H1 (cell line): ENCODE results near the gene CIRBP. TPM values are rescaled to one million over a fixed set of nuclear protein-coding genes. Genes with fewer than 3 reads are reported as not detected.

Experiments
- CTCF ChIA-PET: fragments of 300-600 bp; sonication (Branson Sonifier 250); formaldehyde crosslinking; loops from one replicate; lab custom pipeline; 2021; ENCODE audit not compliant: partially characterized antibody; lab: Charles Lee
- POLR2A ChIA-PET: fragments of 300-600 bp; sonication (Branson Sonifier 250); formaldehyde crosslinking; loops from one replicate; lab custom pipeline; 2021; ENCODE audit warnings: inconsistent platforms; ENCODE audit not compliant: partially characterized antibody; lab: Charles Lee
- DNase-seq, 2 experiments: peaks; one replicate each; pipeline versions ENCODE4 v3.0.0 to v3.0.0-alpha.2; 2010 to 2022; ENCODE audit warnings: low spot score in 2 of 2, low read depth in 1 of 2, mixed read lengths in 1 of 2
- FAIRE-seq: peaks from 2 replicates; lab custom pipeline; 2011; peaks lifted over from hg19 to GRCh38; lab: Jason Lieb, UNC
- H2AFZ ChIP-seq: 2 replicates; pipeline ENCODE4 v1.8.1; 2012; ENCODE audit warnings: low read length, inconsistent platforms
- H2AK5ac ChIP-seq: 2 replicates; pipeline ENCODE4 v1.6.1; 2013; ENCODE audit warnings: low read depth, low read length
- H2BK120ac ChIP-seq: replicated peaks from 2 replicates; pipeline ENCODE3; 2013; ENCODE audit warnings: low read depth, low read length, inconsistent platforms
- H2BK12ac ChIP-seq: 2 replicates; pipeline ENCODE4 v1.6.1; 2013; ENCODE audit warnings: low read depth, low read length
- H2BK15ac ChIP-seq: 2 replicates; pipeline ENCODE4 v1.6.1; 2013; ENCODE audit warnings: low read length
- H2BK20ac ChIP-seq: 2 replicates; pipeline ENCODE4 v1.6.1; 2013; ENCODE audit warnings: low read length
- H2BK5ac ChIP-seq: 2 replicates; pipeline ENCODE4 v1.6.1; 2013; ENCODE audit warnings: low read depth, low read length
- H3K14ac ChIP-seq: 2 replicates; pipeline ENCODE4 v1.6.1; 2013; ENCODE audit warnings: inconsistent platforms; ENCODE audit not compliant: insufficient read length
- H3K18ac ChIP-seq: 2 replicates; pipeline ENCODE4 v1.6.1; 2013; ENCODE audit warnings: low read length; ENCODE audit errors: extremely low read depth
- H3K23ac ChIP-seq: 2 replicates; pipeline ENCODE4 v1.6.1; 2013; ENCODE audit warnings: inconsistent platforms; ENCODE audit not compliant: insufficient read length
- H3K23me2 ChIP-seq: 2 replicates; pipeline ENCODE4 v1.6.1; 2013; ENCODE audit warnings: low read depth, low read length
- H3K27ac ChIP-seq: 2 replicates; pipeline ENCODE4 v1.6.1; 2011; ENCODE audit warnings: low read depth, low read length, inconsistent platforms
- H3K27me3 ChIP-seq, 4 experiments: replicated peaks in 1 of 4; 1 replicate in 1 of 4; 2 replicates in 3 of 4; pipeline versions ENCODE4 v1.6.1 to v1.8.1; 2011 to 2013; ENCODE audit warnings: low read length in 3 of 4, mild to moderate bottlenecking in 3 of 4, inconsistent platforms in 2 of 4, mixed read lengths in 2 of 4, moderate library complexity in 1 of 4; ENCODE audit not compliant: control insufficient read depth in 3 of 4, insufficient read depth in 3 of 4; ENCODE audit errors: extremely low read depth in 1 of 4
- H3K36me3 ChIP-seq, 4 experiments: 2 replicates each; pipeline versions ENCODE4 v1.6.1 to v1.8.1; 2011 to 2013; ENCODE audit warnings: mild to moderate bottlenecking in 4 of 4, low read length in 3 of 4, moderate library complexity in 2 of 4, control low read depth in 1 of 4, inconsistent platforms in 1 of 4; ENCODE audit not compliant: insufficient read depth in 4 of 4, control insufficient read depth in 2 of 4
- H3K4ac ChIP-seq: replicated peaks from 2 replicates; pipeline ENCODE3; 2013; ENCODE audit warnings: low read length, low read depth, mixed read lengths, inconsistent platforms; ENCODE audit not compliant: insufficient read length
- H3K4me1 ChIP-seq, 4 experiments: replicated peaks in 1 of 4; 1 replicate in 1 of 4; 2 replicates in 3 of 4; pipeline versions ENCODE4 v1.6.1 to v1.8.1; 2011 to 2013; ENCODE audit warnings: low read length in 3 of 4, inconsistent platforms in 2 of 4, mixed read lengths in 1 of 4; ENCODE audit not compliant: insufficient read depth in 4 of 4, control insufficient read depth in 3 of 4
- H3K4me2 ChIP-seq, 2 experiments: 2 replicates each; pipeline versions ENCODE4 v1.6.1 to v1.8.1; 2011 to 2013; ENCODE audit warnings: low read depth in 2 of 2, low read length in 2 of 2, control low read depth in 1 of 2, inconsistent platforms in 1 of 2, mild to moderate bottlenecking in 1 of 2; ENCODE audit not compliant: insufficient read depth in 1 of 2
- H3K4me3 ChIP-seq, 4 experiments: fragments of 200-600, 300-600 bp in 1 of 4; sonication (generic), shearing (Covaris generic), sonication (Bioruptor Twin) in 1 of 4; 2 replicates each; pipeline versions ENCODE4 v1.5.1 to v1.8.1; 2011 to 2016; ENCODE audit warnings: low read length in 4 of 4, low read depth in 3 of 4, control low read depth in 2 of 4, inconsistent platforms in 2 of 4, mild to moderate bottlenecking in 2 of 4, mixed read lengths in 1 of 4, moderate library complexity in 1 of 4; ENCODE audit not compliant: insufficient read depth in 2 of 4; ENCODE audit errors: extremely low read depth in 1 of 4
- H3K56ac ChIP-seq: replicated peaks from 2 replicates; pipeline ENCODE3; 2013; ENCODE audit warnings: low read depth, mild to moderate bottlenecking, mixed read lengths, low read length, inconsistent platforms; ENCODE audit not compliant: insufficient read length
- H3K79me1 ChIP-seq: 2 replicates; pipeline ENCODE4 v1.6.1; 2013; ENCODE audit warnings: low read depth, low read length, control low read depth
- H3K79me2 ChIP-seq, 2 experiments: 2 replicates each; pipeline versions ENCODE4 v1.6.1 to v1.8.1; 2012 to 2013; ENCODE audit warnings: low read length in 2 of 2, mild to moderate bottlenecking in 2 of 2, inconsistent platforms in 1 of 2; ENCODE audit not compliant: insufficient read depth in 2 of 2, control insufficient read depth in 1 of 2
- H3K9ac ChIP-seq, 4 experiments: replicated peaks in 1 of 4; 1 replicate in 1 of 4; 2 replicates in 3 of 4; pipeline versions ENCODE4 v1.6.1 to v1.8.1; 2011 to 2013; ENCODE audit warnings: low read depth in 3 of 4, low read length in 3 of 4, control low read depth in 2 of 4, mild to moderate bottlenecking in 2 of 4, moderate library complexity in 2 of 4, inconsistent platforms in 1 of 4; ENCODE audit errors: extremely low read depth in 1 of 4
- H3K9me3 ChIP-seq, 2 experiments: 2 replicates each; pipeline versions ENCODE4 v1.6.1 to v1.8.1; 2012 to 2013; ENCODE audit warnings: mild to moderate bottlenecking in 2 of 2, moderate library complexity in 2 of 2, control low read depth in 1 of 2, inconsistent platforms in 1 of 2, low read depth in 1 of 2, low read length in 1 of 2, mixed read lengths in 1 of 2; ENCODE audit not compliant: insufficient read depth in 2 of 2
- H4K20me1 ChIP-seq, 2 experiments: replicated peaks in 1 of 2; 2 replicates each; pipeline versions ENCODE3 to v1.8.1; 2011 to 2013; ENCODE audit warnings: inconsistent platforms in 2 of 2, low read length in 2 of 2, mild to moderate bottlenecking in 1 of 2; ENCODE audit not compliant: insufficient read depth in 2 of 2, control insufficient read depth in 1 of 2
- H4K5ac ChIP-seq: 2 replicates; pipeline ENCODE4 v1.6.1; 2013; ENCODE audit warnings: low read length, low read depth, mixed read lengths, inconsistent platforms; ENCODE audit not compliant: insufficient read length
- H4K8ac ChIP-seq: 2 replicates; pipeline ENCODE4 v1.8.0; 2013; ENCODE audit warnings: mild to moderate bottlenecking, moderate library complexity, low read length, inconsistent platforms; ENCODE audit not compliant: insufficient read depth; ENCODE audit errors: extremely low read depth
- H4K91ac ChIP-seq: replicated peaks from 2 replicates; pipeline ENCODE3; 2013; ENCODE audit warnings: low read length, mixed read lengths, inconsistent platforms; ENCODE audit not compliant: insufficient read length
- CBX5 ChIP-seq: fragments of 300-800, 300-1000 bp; sonication (generic); IDR thresholded peaks from 2 replicates; pipeline ENCODE4 v1.7.1; 2016; ENCODE audit warnings: antibody characterized with exemption, low read length, low read depth
- EZH2 ChIP-seq: fragments of 200-600 bp; sonication (generic); IDR thresholded peaks from 2 replicates; pipeline ENCODE4 v1.7.1; 2012; ENCODE audit warnings: low read depth, mild to moderate bottlenecking, moderate library complexity, low read length, inconsistent platforms; ENCODE audit not compliant: severe bottlenecking
- HDAC2 ChIP-seq, 2 experiments: fragments of 300-600 bp in 1 of 2; sonication (generic) in 1 of 2; IDR thresholded peaks; 2 replicates each; pipeline ENCODE4 v1.6.1; 2011 to 2012; ENCODE audit warnings: low read depth in 2 of 2, low read length in 2 of 2, mild to moderate bottlenecking in 2 of 2, moderate library complexity in 2 of 2, borderline replicate concordance in 1 of 2, inconsistent platforms in 1 of 2
- NRF1 ChIP-seq: IDR thresholded peaks from 2 replicates; pipeline ENCODE4 v1.6.1; 2011; ENCODE audit warnings: mild to moderate bottlenecking, low read depth, low read length, improper control_type of control experiment
- PHF8 ChIP-seq: fragments of 200-600 bp; sonication (generic); conservative IDR thresholded peaks from 2 replicates; pipeline ENCODE4 v1.7.1; 2012; ENCODE audit warnings: low read depth, mild to moderate bottlenecking, inconsistent platforms, low read length, moderate library complexity
- SP1 ChIP-seq: IDR thresholded peaks from 2 replicates; pipeline ENCODE4 v1.6.1; 2011; ENCODE audit warnings: low read depth, low read length
- SP4 ChIP-seq: IDR thresholded peaks from 2 replicates; pipeline ENCODE4 v1.6.1; 2012; ENCODE audit warnings: low read length, inconsistent platforms
- TAF1 ChIP-seq: IDR thresholded peaks from 2 replicates; pipeline ENCODE4 v1.6.1; 2011; ENCODE audit warnings: mild to moderate bottlenecking, low read depth, low read length
- WGBS, 2 experiments: shearing (Covaris generic) in 1 of 2; methylation state at CpG; one replicate each; pipeline versions ENCODE4 v1.1.6 to v1.1.7; 2013 to 2015; ENCODE audit warnings: low lambda C conversion rate in 2 of 2, mixed read lengths in 2 of 2, inconsistent platforms in 1 of 2, low coverage in 1 of 2, missing lambda C conversion rate in 1 of 2; ENCODE audit not compliant: insufficient replicate concordance in 2 of 2, insufficient coverage in 1 of 2, insufficient read length in 1 of 2; ENCODE audit errors: extremely low coverage in 1 of 2, missing lambda C conversion rate in 1 of 2; 5-methylcytosine and 5-hydroxymethylcytosine counted together
- polyA plus RNA-seq, 7 experiments: library from polyadenylated mRNA; depleted of rRNA in 3 of 7; stranded (reverse) in 5 of 7; unstranded in 2 of 7; fragments of >200 nt in 5 of 7; fragments of 200-250 nt in 2 of 7; gene quantifications; 1 replicate in 5 of 7; 2 replicates in 1 of 7; 4 replicates in 1 of 7; pipeline versions ENCODE4 v1.2.1 to v1.2.3, GENCODE V29; 2011 to 2013; ENCODE audit warnings: missing spikeins in 2 of 7, mixed read lengths in 2 of 7
- total RNA-seq: library from RNA; stranded (reverse); fragmentation: NEBNext Ultra II Directional; extraction: Animal tissue kit (Norgen Biotek cat#: 25700); gene quantifications from 2 replicates; pipeline ENCODE4 v1.2.1, GENCODE V29; 2021
- TF ChIP-seq, protein P1 (sequence below): IDR thresholded peaks from 2 replicates; pipeline ENCODE4 v1.6.1; 2012; ENCODE audit warnings: inconsistent platforms
- TF ChIP-seq, protein P2 (sequence below): IDR thresholded peaks from 2 replicates; pipeline ENCODE4 v1.6.1; 2011; ENCODE audit warnings: low read length, improper control_type of control experiment

The CIRBP gene
- total and polyA plus RNA-seq, 2 of the 8 experiments (the other 6 are each of a cell fraction or from before 2014, with no cell fraction given): 175 to 199 TPM

DNA sequence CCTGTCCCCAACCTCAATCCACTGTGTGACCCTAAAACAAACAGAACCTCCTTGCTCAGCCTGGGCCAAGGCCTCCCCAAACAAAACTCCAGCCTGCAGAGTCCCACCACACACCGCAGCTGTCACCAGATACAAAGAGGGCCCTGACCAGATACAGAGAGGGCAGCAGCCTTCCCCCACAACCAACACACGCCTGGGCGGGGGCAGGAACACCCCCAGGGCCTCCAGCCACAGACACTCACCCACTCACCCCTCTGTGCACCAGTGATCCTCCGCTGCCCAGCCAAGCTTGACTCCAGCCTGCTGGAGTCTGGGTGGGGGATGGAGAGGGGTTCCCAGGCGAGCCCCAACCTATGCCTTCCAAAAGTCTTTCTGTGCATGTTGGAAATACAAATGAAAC lies 5.9 kb upstream of the CIRBP start:
- Histone ChIP-seq H3K9ac (no peak overlapping the region; a peak in 2 of 7 replicates), H2BK12ac (peak overlapping the region; percentile 60; the same call in 1 of the 2 replicates), H2AFZ (no peak overlapping the region), H3K4me2 (peak overlapping the region; percentile 83 to 94; a peak in 2 of 4 replicates), H3K27me3 (peaks cover 0 to 10% (median 5%) of the 10 kb centered on the region in 4 experiments; a peak in 4 of 7 replicates), H3K79me1 (no peaks in the 10 kb centered on the region), H3K23me2 (peaks cover 32% of the 10 kb centered on the region; the same call in 1 of the 2 replicates), H3K4ac (no peak overlapping the region), H3K56ac (no peak overlapping the region), H3K18ac (peak overlapping the region; percentile 32; the same call in 1 of the 2 replicates), H3K79me2 (no peaks in the 10 kb centered on the region), H3K14ac (no peak overlapping the region), H3K4me3 (peak overlapping the region in 1 of 4 experiments; percentile 77; a peak in 1 of 8 replicates), H3K23ac (no peak overlapping the region), H3K9me3 (no peaks in the 10 kb centered on the region), H2BK120ac (no peak overlapping the region), H4K5ac (no peak overlapping the region), H3K36me3 (peaks cover 0 to 4% (median 0%) of the 10 kb centered on the region in 4 experiments; a peak in 2 of 8 replicates), H4K91ac (peak overlapping the region; percentile 85), H2AK5ac (no peak overlapping the region), H3K27ac (no peak overlapping the region), H4K20me1 (peaks cover 2 to 9% of the 10 kb centered on the region in 2 experiments), H2BK15ac (no peak overlapping the region), H4K8ac (no peak overlapping the region), H2BK20ac (peak overlapping the region; percentile 61; the same call in 1 of the 2 replicates), H3K4me1 (peaks cover 0 to 68% (median 46%) of the 10 kb centered on the region in 4 experiments; a peak in 6 of 7 replicates), H2BK5ac (peak overlapping the region; percentile 88; the same call in 1 of the 2 replicates)
- CTCF ChIA-PET: interaction anchor here (0.8 to 15.9 kb wide), 4 partner anchors 8 to 237 kb away, joined by 4 to 212 read pairs (median 4); partner anchors contain the start of genes ATP5F1D and CNN2
- DNase-seq (no peak), FAIRE-seq (no peak)
- 78% methylated on average over 5 of the region's 5 CpGs; no CpG with 5 or more reads in 1 of the 2 experiments for WGBS, 2 experiments
- POLR2A ChIA-PET: interaction anchor here (1.0 to 19.4 kb wide), 5 partner anchors 8 to 63 kb away, joined by 3 to 456 read pairs (median 331); partner anchors contain the start of genes ATP5F1D, CBARP, FAM174C and MIDN
- TF ChIP-seq TAF1 (no peak), SP4 (no peak), SP1 (no peak), NRF1 (no peak), PHF8 (no peak), CBX5 (no peak), HDAC2 (IDR thresholded peaks at IDR 0.05; ENCODE audit: borderline replicate concordance in 1 of 2, low read depth in 2 of 2, low read length in 2 of 2) (no peak), EZH2 (no peak)
- TF ChIP-seq, protein P1, sequence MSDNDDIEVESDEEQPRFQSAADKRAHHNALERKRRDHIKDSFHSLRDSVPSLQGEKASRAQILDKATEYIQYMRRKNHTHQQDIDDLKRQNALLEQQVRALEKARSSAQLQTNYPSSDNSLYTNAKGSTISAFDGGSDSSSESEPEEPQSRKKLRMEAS: no peak
- TF ChIP-seq, protein P2, sequence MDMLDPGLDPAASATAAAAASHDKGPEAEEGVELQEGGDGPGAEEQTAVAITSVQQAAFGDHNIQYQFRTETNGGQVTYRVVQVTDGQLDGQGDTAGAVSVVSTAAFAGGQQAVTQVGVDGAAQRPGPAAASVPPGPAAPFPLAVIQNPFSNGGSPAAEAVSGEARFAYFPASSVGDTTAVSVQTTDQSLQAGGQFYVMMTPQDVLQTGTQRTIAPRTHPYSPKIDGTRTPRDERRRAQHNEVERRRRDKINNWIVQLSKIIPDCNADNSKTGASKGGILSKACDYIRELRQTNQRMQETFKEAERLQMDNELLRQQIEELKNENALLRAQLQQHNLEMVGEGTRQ: no peak
